HG03460 (cell line): ENCODE measurements around the gene SHISA2.

ENCODE experiments used
- ATAC-seq: cut with Tn5 transposase; IDR thresholded peaks from one replicate; pipeline ENCODE4 v1.9.1; 2021; ENCODE audit not compliant: unreplicated experiment

SHISA2 gene

DNA sequence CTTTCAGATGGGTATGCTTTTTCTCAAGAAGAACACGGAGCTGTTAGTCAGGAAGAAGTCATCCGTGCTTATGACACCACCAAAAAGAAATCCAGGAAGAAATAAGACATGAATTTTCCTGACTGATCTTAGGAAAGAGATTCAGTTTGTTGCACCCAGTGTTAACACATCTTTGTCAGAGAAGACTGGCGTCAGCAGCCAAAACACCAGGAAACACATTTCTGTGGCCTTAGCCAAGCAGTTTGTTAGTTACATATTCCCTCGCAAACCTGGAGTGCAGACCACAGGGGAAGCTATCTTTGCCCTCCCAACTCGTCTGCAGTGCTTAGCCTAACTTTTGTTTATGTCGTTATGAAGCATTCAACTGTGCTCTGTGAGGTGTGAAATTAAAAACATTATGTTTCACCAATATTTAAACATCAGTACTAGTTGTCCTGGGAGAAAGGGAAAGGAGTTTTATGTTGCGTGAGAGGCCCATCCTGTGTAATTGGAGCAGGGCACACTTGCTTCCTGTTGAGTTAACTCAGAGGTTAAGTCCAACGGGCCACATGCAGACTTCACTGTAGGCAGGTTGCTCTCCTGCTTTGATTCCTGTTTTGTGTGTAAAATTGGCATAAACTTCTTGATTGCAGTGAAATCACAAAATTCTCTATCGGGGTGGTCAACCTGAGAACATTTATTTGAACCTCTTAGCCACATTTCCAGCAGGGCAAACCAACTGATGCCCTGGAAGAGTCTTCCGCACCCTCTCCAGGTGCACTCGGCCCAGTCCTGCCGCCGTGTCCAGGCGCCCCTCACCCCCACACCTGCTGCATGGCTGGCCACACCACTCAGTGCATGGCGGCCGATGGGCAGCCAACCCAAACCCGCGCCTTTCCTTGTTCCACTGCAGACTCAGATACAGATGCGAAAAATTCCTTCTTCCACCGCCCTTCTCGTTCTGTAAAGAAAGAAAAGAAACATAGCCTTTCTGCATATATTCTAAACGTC, 31.6 kb downstream of the SHISA2 start:
- ATAC-seq, result no peak

DNA sequence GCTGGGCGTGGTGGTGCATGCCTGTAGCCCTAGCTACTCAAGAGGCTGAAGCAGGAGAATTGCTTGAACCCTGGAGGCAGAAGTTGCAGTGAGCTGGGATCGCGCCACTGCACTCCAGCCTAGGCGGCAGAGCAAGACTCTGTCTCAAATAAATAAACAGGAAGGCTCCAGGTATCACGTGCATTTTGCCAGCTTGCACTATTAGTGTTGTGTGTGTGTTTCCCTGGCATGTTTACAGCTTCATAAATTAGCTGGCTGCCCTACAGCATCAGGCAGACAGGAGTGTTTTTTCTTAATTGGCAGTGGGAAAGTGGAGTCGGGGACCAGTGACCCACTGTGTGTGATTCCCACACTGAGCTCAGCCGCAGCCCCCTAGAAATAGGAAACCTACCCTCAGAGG, 32.6 kb downstream of the SHISA2 start:
- no peak for ATAC-seq

DNA sequence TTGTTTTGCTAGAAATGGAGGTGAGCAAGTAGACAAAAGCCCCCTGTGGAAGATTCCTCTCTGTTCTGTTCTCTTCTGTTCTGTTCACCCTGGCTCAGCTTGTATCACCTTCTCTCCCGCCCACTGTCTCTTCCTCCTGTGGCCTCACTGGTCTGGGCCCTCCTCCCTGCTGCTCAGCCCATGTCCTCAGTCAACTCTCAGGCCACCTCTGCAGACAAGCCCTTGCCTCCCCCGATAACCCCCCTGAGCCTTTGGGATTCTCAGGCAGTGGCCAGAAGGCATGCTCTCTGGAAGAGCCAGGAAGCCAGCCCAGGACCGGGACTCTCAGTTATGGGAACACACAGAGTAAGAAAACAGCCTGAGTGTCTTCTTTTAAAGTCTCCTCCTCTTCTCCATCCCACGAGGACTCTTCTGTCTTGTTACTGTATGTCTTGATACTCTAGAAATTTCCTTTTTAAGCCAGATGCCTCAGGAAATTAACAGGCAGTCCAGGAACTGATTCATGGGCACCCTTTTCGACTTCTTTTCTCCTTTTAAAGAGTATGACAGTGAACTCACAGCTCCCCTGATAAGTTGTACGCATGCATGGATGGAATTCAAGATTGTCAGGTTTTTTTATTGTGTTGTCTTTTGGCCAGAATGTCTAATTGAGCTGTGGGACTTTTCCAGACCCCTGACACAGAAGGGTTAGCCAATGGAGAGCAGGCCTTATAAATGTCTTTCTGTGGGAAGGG, 33.7 kb downstream of the SHISA2 start:
- no peak for ATAC-seq

DNA sequence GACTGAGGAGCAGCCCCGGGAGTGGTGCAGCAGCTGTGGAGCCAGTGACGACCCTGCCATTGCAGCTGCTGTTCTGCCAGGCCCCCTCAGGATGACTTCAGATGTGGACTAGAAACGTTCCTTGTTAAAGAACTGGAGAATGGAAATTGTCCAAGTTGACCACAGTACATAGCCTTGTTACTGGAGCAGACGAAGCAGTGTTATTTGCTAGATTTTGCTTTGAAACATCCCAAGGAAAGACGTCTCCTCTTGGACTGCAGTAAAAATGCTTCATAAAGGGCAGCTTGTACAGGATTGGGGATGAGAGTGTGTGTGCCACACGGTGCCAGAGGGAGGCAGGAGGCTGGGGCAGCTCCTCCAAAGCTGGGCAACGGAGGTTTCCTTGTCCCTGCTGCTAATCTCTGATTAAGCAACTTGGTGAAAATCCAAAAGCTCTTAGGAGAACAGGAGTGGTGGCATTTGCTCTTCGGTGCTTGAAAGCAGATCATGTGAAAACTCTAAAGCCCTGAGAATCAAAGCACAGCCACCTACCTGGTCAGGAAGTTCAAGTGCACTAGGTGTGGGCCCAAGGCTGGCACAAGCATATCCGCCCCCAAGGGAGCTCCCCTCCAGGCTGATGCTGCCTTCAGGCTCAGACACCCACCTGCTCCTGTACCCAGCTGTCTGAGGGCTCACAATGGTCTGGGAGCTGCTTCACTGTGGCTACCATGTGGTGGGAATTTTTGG, 34.5 kb downstream of the SHISA2 start:
- no peak for ATAC-seq

DNA sequence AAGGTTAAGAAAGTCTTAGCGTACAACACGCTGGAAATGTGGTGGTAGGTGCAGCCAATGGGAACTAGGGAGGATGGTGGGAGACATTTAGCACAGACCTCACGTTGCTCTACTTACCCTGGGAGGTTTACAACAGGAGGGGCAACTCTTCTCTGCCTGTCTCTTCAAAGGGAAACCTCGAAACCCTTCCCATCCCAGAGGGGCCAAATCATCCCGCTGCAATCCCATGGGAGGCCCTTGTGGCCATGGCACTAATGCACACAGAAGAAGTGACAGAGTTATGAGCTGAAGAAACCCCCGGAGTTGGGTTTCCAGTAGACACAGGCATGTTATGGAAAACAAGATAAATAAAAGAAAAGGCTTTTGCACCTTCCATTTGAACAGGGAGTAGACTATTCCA, 35.6 kb downstream of the SHISA2 start:
- no peak for ATAC-seq

DNA sequence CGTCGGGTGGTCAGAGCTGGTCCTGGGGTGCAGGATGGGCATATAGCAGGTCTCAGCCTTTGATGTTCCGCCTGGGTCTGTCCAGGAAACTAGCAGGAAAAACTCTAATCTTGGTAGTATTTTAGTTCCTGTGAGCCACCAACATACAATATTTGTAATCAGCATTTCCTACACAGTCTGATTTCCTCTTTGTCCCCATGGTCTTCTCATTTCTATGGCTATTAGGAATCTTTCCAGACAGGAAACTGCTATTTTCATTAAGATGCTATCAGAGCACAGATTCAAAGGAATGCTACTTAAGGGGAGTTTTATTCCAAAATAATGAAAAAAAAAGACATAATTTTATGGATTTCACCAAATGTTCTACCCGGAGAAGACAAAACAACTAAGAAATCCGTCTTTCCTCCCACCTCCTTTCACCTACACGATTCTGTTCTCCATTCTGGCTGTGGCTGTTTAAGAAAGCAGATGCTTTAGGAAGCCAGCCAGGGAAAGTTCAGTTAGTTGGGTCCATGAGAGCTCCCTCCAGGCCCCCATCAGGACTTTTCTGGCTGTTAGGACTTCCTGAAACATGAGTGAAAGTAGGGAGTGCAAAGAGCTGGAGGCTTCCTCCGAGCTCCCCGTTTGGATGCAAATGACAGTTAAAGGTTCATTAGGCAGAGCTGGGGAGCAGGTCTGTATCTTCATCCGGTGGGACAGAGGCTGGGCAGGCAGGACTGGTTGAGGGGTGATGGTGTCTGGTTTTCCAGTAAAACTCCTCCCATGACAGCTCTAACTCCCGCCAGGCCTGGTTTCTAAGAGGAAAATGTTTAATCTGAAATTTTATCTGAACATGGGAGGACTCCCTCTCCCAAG, 36.3 kb downstream of the SHISA2 start:
- no peak for ATAC-seq

DNA sequence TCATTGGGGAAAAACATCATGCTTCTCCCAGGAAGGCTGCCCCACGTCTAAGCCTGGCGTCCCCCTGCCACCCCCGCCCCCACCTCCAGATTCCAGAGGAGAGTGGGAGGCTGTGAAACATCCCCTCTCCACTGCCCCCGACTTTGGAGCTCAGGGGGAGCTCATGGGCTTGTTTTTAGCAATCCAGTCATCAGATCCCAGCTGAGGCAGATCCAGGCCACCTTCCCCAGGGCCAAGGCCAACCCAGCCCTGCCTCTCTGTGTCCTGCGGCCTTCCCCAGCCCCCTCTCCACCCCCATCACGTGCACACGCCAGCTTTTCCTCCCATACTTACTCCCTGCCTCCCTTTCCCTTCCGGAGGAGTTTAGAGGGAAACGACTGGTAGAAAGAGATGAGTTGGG, 38.8 kb downstream of the SHISA2 start:
- ATAC-seq, result no peak

DNA sequence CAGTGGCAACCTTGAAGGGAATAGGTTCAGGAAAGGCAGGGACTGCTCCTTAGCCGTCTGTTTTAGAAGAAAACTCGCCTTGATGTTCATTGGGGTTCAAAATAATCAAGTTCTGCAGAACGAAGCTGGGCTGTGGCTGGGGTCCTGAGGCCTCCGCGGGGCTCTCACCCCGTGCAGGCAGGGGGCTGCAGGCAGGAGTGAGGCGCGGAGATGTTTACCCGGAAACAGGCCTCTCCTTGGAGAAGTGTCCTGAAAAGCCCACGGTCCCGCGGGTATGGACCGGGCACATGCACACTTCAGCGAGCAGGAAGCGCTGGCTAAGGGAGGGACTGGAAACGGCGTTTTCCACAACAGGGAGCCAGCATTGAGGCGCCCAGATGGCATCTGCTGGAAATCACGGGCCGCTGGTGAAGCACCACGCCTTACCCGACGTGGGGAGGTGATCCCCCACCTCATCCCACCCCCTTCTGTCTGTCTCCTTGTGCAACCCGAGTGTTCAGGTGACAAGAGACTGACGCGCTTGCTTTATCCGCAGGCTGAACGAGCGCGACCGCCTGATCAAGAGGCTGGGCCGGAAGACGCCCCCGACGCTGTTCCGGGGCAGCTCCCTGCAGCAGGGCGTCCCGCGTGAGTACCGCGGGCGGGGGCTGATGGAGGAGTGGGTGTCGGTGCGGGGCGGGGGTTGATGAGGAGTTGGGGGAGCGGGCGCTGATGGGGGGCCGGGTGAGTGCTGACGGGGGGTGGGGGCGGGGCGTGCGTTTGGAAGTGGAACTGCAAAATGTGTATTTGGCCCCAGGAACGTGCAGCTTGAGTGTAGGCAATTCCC, 39.6 kb downstream of the SHISA2 start:
- ATAC-seq, result no peak

DNA sequence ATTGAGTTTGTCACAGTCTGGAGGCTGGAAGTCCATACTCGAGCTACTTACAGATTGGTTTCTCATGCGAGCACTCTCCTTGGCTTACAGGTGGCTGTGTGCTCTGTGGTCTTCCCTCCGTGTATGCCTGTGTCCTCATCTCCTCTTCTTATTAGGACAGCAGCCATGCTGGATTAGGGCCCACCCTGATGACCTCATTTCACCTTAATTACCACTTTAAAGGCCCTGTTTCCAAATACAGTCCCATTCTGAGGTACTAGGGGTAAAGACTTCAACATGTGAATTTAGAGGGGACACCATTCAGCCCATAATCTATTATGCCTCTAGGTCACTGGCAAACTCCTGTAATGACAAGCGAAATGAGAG, 40.6 kb downstream of the SHISA2 start:
- no peak for ATAC-seq

DNA sequence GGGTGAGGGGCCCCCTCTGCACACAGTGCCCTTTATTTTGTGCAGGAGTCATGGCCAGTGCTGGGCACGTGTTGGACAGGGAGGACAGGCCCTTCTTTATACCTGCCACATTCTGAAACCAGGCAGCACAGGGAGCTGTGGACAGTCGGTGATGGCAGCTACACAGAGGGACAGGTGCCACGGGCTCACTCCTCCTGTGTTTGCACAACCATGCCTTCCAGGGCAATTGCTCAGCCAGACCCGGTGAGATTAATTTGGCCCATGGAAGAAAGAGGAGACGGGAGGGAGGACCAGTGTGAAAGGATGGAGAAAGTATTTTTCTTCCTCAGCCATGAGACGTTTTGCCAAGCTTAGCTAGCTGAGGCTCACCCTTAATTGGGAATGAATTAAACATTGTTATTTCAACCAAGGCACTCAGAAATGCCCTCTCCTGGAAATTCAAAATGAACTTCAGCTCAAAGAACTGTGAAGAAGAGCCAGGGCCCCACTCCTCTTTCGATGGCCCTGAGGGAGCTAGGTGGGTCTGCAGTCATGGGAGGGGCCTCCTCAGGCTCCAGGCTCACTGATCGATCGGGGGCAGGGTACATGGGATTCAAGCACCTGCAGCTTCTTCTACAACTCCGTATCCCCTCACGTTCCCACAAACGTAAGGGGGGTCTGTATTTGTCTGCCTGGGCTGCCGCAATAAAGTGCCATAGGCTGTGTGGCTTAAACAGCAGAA, 41.2 kb downstream of the SHISA2 start:
- no peak for ATAC-seq

DNA sequence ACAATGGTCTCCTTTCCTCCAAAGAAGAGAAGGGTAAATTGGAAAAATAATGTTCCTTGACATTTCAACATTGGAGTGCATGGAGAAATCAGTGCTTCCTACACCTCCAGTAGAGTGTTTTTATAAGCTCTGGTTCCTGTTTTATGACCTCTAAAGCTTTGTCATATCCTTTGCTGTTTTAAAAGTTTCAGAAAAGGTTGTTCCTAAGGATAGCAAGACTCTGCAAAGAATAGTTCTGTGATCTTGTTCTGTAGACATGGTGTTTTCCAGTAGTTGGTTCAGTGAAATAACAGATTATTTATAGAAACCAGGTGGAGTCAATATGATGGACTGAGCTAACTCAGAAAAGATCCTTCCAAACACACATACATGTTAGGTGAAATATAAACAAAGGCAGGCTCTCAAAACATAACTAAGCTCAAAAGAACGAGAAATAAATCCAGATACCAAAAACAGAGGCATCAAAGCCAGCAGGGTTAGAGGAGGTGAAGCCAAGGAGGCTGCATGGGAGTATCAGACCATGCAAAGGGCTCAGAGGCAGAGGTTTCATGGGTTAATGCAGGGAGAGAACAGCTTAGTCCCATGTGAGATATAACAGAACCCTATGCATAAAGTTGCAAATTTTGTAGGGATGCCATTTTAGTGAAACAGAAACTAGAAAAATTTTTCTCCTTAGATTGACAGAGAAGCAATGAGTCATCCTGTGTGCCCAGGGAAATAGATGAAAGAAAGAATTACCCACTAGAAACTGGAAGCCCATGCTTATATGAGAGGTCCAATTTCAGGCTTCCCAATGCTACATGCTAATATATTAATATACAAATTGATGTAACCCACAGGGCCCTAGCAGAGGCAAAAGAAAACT, 44.3 kb downstream of the SHISA2 start:
- ATAC-seq, result no peak
